Keratinocyte (primary cell): ENCODE data around the gene NIBAN1.

Experiments used
- EZH2 ChIP-seq: IDR thresholded peaks from one replicate; pipeline ENCODE4 v1.6.1; 2012; ENCODE audit warnings: inconsistent platforms, mild to moderate bottlenecking, low read length, moderate library complexity
- TF ChIP-seq, protein P1 (sequence below), 3 experiments: IDR thresholded peaks in 1 of 3; conservative IDR thresholded peaks in 1 of 3; optimal IDR thresholded peaks in 1 of 3; 2 replicates in 2 of 3; 3 replicates in 1 of 3; pipeline versions ENCODE3 to v1.5.1; 2011; ENCODE audit warnings: low read length in 3 of 3, mild to moderate bottlenecking in 3 of 3, moderate library complexity in 2 of 3, control low read depth in 1 of 3, inconsistent platforms in 1 of 3; ENCODE audit not compliant: insufficient read depth in 2 of 3; ENCODE audit errors: extremely low read depth in 1 of 3

DNA sequence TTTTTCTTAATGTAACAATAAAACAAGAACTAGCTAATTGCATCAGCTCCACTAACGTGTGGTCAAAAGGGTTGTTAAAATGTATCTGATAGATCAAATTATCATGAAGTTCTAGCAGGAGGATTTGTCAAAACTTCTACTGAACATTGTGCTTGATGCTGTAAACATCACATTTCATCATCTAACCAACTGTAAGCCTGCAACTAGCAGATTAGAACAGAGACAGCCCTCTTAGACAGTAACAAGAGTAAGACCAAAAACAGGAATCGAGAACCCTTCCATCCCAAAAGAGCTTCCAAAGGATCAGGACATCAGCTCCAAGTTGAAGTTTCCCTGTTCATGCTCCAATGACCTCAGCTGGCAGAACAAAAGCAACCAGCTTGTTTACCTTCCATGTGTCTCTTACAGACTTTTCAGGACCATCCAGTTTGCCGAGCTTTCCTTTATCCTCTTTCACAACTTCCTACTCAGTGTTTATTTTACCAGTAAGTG is 44.6 kb downstream of the NIBAN1 start:
- TF ChIP-seq, protein P1, sequence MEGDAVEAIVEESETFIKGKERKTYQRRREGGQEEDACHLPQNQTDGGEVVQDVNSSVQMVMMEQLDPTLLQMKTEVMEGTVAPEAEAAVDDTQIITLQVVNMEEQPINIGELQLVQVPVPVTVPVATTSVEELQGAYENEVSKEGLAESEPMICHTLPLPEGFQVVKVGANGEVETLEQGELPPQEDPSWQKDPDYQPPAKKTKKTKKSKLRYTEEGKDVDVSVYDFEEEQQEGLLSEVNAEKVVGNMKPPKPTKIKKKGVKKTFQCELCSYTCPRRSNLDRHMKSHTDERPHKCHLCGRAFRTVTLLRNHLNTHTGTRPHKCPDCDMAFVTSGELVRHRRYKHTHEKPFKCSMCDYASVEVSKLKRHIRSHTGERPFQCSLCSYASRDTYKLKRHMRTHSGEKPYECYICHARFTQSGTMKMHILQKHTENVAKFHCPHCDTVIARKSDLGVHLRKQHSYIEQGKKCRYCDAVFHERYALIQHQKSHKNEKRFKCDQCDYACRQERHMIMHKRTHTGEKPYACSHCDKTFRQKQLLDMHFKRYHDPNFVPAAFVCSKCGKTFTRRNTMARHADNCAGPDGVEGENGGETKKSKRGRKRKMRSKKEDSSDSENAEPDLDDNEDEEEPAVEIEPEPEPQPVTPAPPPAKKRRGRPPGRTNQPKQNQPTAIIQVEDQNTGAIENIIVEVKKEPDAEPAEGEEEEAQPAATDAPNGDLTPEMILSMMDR (optimal IDR thresholded peaks at IDR 0.05 in 1 of 3, IDR thresholded peaks at IDR 0.05 in 1 of 3, conservative IDR thresholded peaks at IDR 0.05 in 1 of 3; ENCODE audit: extremely low read depth in 1 of 3, insufficient read depth in 2 of 3, low read length in 3 of 3) = no peak
- TF ChIP-seq EZH2 = no peak
